GM19438 (cell line): ENCODE data around the gene CNDP1.
A peak's percentile ranks its signal among the peaks of the same experiment; 100 is the strongest.
"Not testable (repeated sequence)": the region's sequence is repeated elsewhere in the genome, so short reads cannot be mapped to it uniquely, and the experiment has no call there.

ENCODE experiments used
- ATAC-seq: cut with Tn5 transposase; IDR thresholded peaks from one replicate; pipeline ENCODE4 v1.9.1; 2021; ENCODE audit warnings: low read depth; ENCODE audit not compliant: unreplicated experiment

Gene CNDP1

GRCh38 chr18:74540652-74541421 is 6.5 kb downstream of the CNDP1 start:
- ATAC-seq: no peak

- ATAC-seq: no peak
These were observed 7.6 kb downstream of the CNDP1 start for GRCh38 chr18:74541703-74542555.

GRCh38 chr18:74544898-74545297 is 10.6 kb downstream of the CNDP1 start:
- ATAC-seq: no peak

- ATAC-seq: no peak
These were observed 11.7 kb downstream of the CNDP1 start for GRCh38 chr18:74546007-74546406.

- no peak for ATAC-seq
These were observed 12.6 kb downstream of the CNDP1 start for GRCh38 chr18:74546751-74547530.

DNA sequence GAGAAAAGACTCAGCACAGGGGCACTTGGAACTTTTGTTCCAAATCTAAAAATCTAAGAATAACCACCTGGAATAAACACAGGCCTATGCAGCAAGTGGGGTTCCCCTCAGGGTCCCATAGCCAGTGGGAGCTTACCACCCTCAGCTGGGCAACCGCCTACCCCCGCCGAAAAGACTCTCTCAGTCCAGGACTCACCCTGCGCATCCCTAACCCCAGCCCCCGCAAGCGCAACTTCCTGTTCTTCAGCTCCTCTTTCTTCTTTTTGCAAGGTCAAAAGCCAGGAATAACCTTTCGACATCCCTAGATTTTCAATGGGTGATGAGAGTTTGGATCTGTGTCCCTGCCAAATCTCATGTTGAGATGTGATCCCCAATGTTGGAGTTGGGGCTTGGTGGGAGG is 13.6 kb downstream of the CNDP1 start:
- ATAC-seq: no peak

GRCh38 chr18:74549591-74550104 is 15.3 kb downstream of the CNDP1 start:
- no peak for ATAC-seq

DNA sequence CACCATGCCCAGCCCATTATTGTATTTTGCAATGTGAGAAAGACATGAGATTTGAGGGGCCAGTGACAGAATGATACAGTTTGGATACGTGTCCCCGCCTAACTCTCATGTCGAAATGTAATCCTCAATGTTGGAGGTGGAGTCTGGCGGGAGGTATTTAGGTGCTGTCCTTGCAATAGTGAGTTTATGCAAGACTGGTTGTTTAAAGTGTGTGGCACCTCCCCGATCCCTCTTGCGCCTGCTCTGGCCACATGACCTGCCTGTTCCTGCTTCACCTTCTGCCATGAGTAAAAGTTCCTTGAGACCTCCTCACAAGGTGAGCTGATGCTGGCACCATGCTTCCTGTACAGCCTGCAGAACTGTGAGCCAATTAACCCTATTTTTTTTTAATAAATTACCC is 16.6 kb downstream of the CNDP1 start:
- no peak for ATAC-seq

GRCh38 chr18:74551452-74551851 is 17.2 kb downstream of the CNDP1 start:
- no peak for ATAC-seq

DNA sequence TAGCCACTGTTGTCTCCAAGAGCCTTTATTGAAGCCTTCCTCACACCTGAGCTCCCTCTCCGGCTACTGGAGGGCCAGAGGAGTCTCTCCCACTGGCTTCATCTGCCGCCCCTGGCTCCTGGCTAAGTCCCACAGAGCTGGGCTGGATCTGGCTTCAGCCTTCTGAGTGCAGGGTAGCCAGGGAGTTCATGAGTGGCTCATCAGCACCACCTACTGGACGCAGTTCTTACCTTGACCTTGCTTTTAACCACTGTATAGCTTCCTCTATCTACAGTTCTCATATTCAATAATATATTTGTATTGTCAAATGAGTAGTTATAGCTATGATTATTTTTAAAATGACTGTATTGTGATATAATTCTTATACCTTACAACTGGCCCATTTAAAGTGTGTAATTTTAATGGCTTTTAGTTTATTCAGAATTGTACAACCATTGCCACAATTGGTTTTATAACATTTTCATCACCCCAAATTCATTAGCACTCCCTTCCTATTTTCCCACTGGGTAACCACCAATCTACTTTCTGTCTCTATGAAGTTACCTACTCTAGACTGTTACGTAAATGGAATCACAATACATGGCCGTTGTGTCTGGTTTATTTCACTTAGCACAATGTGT is 17.7 kb downstream of the CNDP1 start:
- ATAC-seq: peak; percentile 98

GRCh38 chr18:74556126-74556525 is 21.8 kb downstream of the CNDP1 start:
- no peak for ATAC-seq

DNA sequence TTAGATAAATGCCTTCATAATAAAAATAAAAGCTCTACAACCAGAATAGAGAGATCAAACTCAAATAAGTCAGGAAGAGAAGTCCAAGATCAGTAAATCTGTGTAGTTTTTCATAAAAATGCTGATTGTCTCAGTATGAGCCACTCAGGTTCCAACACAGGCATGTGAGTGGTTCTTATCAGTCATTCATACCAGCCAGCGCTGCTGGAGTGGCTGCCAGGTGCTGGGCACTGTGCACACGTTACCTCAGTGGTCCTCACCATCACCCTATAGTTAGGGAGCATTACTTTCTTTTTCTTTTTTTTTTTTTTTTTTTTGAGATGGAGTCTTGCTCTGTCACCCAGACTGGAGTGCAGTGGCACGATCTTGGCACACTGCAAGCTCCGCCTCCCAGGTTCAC is 23.8 kb downstream of the CNDP1 start:
- ATAC-seq: no peak

GRCh38 chr18:74562131-74562730 is 27.9 kb downstream of the CNDP1 start:
- ATAC-seq: no peak

- ATAC-seq: no peak
These were observed 28.5 kb downstream of the CNDP1 start for GRCh38 chr18:74562775-74563174.

DNA sequence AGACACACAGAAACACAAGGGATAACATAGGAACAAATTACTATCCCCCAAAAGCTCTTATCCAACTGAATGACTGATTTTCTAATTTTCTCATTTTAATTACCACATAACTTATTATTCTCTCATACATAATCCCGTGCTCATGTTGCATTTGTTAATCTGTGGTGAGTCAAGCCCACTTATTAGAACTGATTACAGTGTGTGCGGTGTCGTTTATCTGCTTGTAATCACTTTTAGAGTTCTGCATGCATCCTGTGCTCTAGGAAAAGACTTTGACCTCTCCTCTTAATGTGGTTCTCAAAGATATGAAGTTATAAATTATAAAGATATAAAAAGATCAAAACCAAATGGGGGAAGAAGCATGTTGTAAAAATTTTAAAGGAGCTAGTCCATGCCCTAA is 29.7 kb downstream of the CNDP1 start:
- ATAC-seq: no peak

DNA sequence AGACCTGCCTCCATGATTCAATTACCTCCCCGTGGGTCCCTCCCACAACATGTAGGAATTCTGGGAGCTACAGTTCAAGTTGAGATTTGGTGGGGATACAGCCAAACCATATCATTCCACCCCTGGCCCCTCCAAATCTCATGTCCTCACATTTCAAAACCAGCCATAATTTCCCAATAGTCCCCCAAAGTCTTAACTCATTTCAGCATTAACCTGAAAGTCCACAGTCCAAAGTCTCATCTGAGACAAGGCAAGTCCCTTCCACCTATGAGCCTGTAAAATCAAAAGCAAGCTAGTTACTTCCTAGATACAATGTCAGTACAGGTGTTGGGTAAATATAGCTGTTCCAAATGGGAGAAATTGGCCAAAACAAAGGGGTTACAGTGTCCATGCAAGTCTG is 30.9 kb downstream of the CNDP1 start:
- ATAC-seq: not testable (repeated sequence)

DNA sequence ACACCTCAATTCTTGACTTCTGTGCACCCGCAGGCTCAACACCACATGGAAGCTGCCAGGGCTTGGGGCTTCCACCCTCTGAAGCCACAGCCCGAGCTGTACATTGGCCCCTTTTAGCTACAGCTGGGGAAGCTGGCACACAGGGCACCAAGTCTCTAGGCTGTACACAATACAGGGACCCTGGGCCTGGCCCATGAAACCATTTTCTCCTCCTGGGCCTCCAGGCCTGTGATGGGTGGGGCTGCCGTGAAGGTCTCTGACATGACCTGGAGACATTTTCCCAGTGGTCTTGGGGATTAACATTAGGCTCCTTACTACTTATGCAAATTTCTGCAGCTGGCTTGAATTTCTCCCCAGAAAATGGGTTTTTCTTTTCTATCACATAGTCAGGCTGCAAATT is 31.7 kb downstream of the CNDP1 start:
- ATAC-seq: not testable (repeated sequence)

- ATAC-seq: no peak
These were observed 33.5 kb downstream of the CNDP1 start for GRCh38 chr18:74567822-74568221.

DNA sequence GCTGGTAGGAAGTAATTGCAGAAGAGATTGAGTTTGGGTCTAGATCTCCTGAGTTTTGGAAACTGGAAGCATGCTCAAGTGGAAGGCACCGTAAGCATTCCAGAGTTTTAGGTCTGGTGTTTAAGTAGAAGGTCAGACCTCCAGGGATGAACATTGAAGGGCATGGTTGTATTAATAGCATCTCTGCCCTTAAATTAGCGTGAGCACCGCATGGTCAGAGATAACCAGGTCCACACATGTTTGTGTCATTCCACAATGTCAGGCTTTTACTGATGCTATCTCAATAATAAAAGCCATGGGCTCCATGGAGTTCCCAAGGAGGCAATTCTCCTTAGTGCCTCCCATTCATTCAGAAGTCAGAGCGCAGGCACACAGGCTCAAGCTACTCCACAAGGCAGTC is 35.1 kb downstream of the CNDP1 start:
- no peak for ATAC-seq

DNA sequence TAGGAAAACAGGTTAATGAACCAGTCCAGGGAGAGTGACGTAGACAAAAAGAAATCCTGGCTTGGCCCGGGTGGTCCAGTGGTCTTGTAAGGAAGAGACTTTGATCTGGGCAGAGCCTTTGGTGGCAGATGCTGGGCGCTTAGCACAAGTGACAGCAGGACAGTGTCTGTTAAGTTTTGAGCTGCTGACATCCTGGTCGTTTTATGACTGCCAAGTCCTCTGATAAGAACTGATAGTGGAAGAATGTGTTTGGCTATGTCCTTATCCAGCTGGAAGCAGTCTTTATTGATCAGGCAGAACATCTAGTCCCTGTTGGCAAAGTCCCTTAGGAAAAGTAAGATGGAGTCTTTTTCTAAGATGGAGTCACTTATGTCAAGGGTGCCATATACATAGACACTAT is 36.0 kb downstream of the CNDP1 start:
- ATAC-seq: no peak
